HepG2 (cell line): Measurements from ENCODE around the gene PTPN18. TPM values are rescaled to one million over a fixed set of nuclear protein-coding genes. Genes with fewer than 3 reads are reported as not detected.
A peak's percentile ranks its signal among the peaks of the same experiment; 100 is the strongest.

Source experiments
- ASH2L ChIP-seq: fragments of 300-600, 200-600 bp; sonication (generic); IDR thresholded peaks from 2 replicates; pipeline ENCODE4 v1.7.0; 2017; ENCODE audit warnings: low read depth, mild to moderate bottlenecking, moderate library complexity, mixed read lengths, low read length; ENCODE audit not compliant: insufficient read length
- BORCS8-MEF2B ChIP-seq: sonication (generic); formaldehyde crosslinking; IDR thresholded peaks from 2 replicates; pipeline ENCODE4 v1.8.0; 2022; ENCODE audit warnings: mild to moderate bottlenecking, missing genetic modification reagents
- DDIT3 ChIP-seq: sonication (generic); formaldehyde crosslinking; IDR thresholded peaks from 2 replicates; pipeline ENCODE4 v1.4.0; 2020; ENCODE audit warnings: mild to moderate bottlenecking, missing genetic modification reagents
- ETS1 ChIP-seq: sonication (generic); formaldehyde crosslinking; IDR thresholded peaks from 2 replicates; pipeline ENCODE4 v1.4.0; 2020; ENCODE audit warnings: missing genetic modification reagents
- FOXO1 ChIP-seq: sonication (generic); formaldehyde crosslinking; IDR thresholded peaks from 2 replicates; pipeline ENCODE4 v1.4.0; 2020; ENCODE audit warnings: missing genetic modification reagents
- GATAD2A ChIP-seq: IDR thresholded peaks from 2 replicates; pipeline ENCODE4 v1.6.1; 2016
- GPN1 ChIP-seq: sonication (generic); formaldehyde crosslinking; IDR thresholded peaks from 2 replicates; pipeline ENCODE4 v1.5.1; 2020; ENCODE audit warnings: missing genetic modification reagents, borderline replicate concordance
- KDM6A ChIP-seq: IDR thresholded peaks from 2 replicates; pipeline ENCODE4 v1.6.1; 2016; ENCODE audit warnings: low read depth
- KMT2A ChIP-seq: sonication (generic); formaldehyde crosslinking; IDR thresholded peaks from 2 replicates; pipeline ENCODE4 v1.4.0; 2020; ENCODE audit warnings: missing genetic modification reagents
- MTA3 ChIP-seq: sonication (generic); formaldehyde crosslinking; IDR thresholded peaks from 2 replicates; pipeline ENCODE4 v1.4.0; 2020; ENCODE audit warnings: missing genetic modification reagents
- NR2F6 ChIP-seq, 2 experiments: IDR thresholded peaks; 2 replicates each; pipeline ENCODE4 v1.6.1; 2016; ENCODE audit warnings: antibody characterized with exemption in 1 of 2, mild to moderate bottlenecking in 1 of 2
- POLR2G ChIP-seq: fragments of 200-400 bp; formaldehyde crosslinking; IDR thresholded peaks from 2 replicates; pipeline ENCODE4 v1.6.1; 2018; ENCODE audit warnings: mild to moderate bottlenecking, low read depth, low read length, moderate library complexity
- RFX3 ChIP-seq: IDR thresholded peaks from 2 replicates; pipeline ENCODE4 v1.6.1; 2016; ENCODE audit warnings: missing biosample characterization, missing genetic modification reagents
- SKI ChIP-seq: fragments of 450-650 bp; IDR thresholded peaks from one replicate; pipeline ENCODE4 v1.6.1; 2018; ENCODE audit warnings: mild to moderate bottlenecking; ENCODE audit not compliant: partially characterized antibody
- STAT5B ChIP-seq: sonication (generic); formaldehyde crosslinking; IDR thresholded peaks from 2 replicates; pipeline ENCODE4 v1.4.0; 2020; ENCODE audit warnings: missing genetic modification reagents
- TCF12 ChIP-seq, 2 experiments: fragments of 450-650 bp in 1 of 2; sonication (generic) in 1 of 2; formaldehyde crosslinking in 1 of 2; IDR thresholded peaks; 2 replicates each; pipeline versions ENCODE4 v1.6.1 to v1.8.0; 2017 to 2022; ENCODE audit warnings: antibody characterized with exemption in 1 of 2, mild to moderate bottlenecking in 1 of 2, missing genetic modification reagents in 1 of 2, moderate library complexity in 1 of 2
- TFE3 ChIP-seq: IDR thresholded peaks from 2 replicates; pipeline ENCODE4 v1.6.1; 2016
- ZC3H4 ChIP-seq: sonication (generic); formaldehyde crosslinking; IDR thresholded peaks from 2 replicates; pipeline ENCODE4 v1.4.0; 2020; ENCODE audit warnings: missing genetic modification reagents, borderline replicate concordance
- ZFP91 ChIP-seq: sonication (generic); formaldehyde crosslinking; IDR thresholded peaks from 2 replicates; pipeline ENCODE4 v1.9.0; 2022; ENCODE audit warnings: missing genetic modification reagents, mild to moderate bottlenecking, borderline replicate concordance
- ZNF10 ChIP-seq: sonication (generic); formaldehyde crosslinking; IDR thresholded peaks from 2 replicates; pipeline ENCODE4 v1.4.0; 2020; ENCODE audit warnings: mild to moderate bottlenecking, low read depth, missing genetic modification reagents, borderline replicate concordance
- ZNF362 ChIP-seq: sonication (generic); formaldehyde crosslinking; IDR thresholded peaks from 2 replicates; pipeline ENCODE4 v1.4.0; 2020; ENCODE audit warnings: missing genetic modification reagents, mild to moderate bottlenecking, borderline replicate concordance
- ZNF510 ChIP-seq: sonication (generic); formaldehyde crosslinking; IDR thresholded peaks from 2 replicates; pipeline ENCODE4 v1.4.0; 2020; ENCODE audit warnings: low read depth, mild to moderate bottlenecking, missing genetic modification reagents
- ZNF543 ChIP-seq: sonication (generic); formaldehyde crosslinking; IDR thresholded peaks from 2 replicates; pipeline ENCODE4 v1.4.0; 2020; ENCODE audit warnings: mild to moderate bottlenecking, missing genetic modification reagents
- ZNF576 ChIP-seq: sonication (generic); formaldehyde crosslinking; IDR thresholded peaks from 2 replicates; pipeline ENCODE4 v1.4.0; 2020; ENCODE audit warnings: mild to moderate bottlenecking, missing genetic modification reagents
- ZNF607 ChIP-seq: sonication (generic); formaldehyde crosslinking; IDR thresholded peaks from 2 replicates; pipeline ENCODE4 v1.5.1; 2020; ENCODE audit warnings: missing genetic modification reagents, mild to moderate bottlenecking, borderline replicate concordance
- polyA plus RNA-seq, 8 experiments: library from polyadenylated mRNA; depleted of rRNA in 3 of 8; stranded (reverse) in 7 of 8; unstranded in 1 of 8; fragments of >200 nt; fragmentation: Illumina TruSeq in 4 of 8; extraction: Trizol in 4 of 8; gene quantifications; 2 replicates each; pipeline versions ENCODE4 v1.2.1 to v1.2.3, GENCODE V29; 2011 to 2016; ENCODE audit warnings: low read depth in 4 of 8, missing spikeins in 1 of 8, mixed read lengths in 1 of 8; ENCODE audit not compliant: insufficient read depth in 1 of 8
- total RNA-seq, 5 experiments: library from RNA; depleted of rRNA; stranded (reverse); fragments of >200 nt; fragmentation: Illumina TruSeq; extraction: Trizol; gene quantifications; 2 replicates each; pipeline ENCODE4 v1.2.3, GENCODE V29; 2016; ENCODE audit warnings: low read depth in 1 of 5

Gene PTPN18
- total and polyA plus RNA-seq, 2 of the 13 experiments (the other 11 are each of a cell fraction or from before 2014, with no cell fraction given): 14.8 to 39.6 TPM

GRCh38 chr2:130342020-130342532 is 13.8 kb upstream of the PTPN18 start (continued):
- TF ChIP-seq ZNF576 (CRISPR knock-in tag): no peak
- TF ChIP-seq ZFP91: peak; percentile 69
- no peak for TF ChIP-seq ZC3H4 (CRISPR knock-in tag)
- TF ChIP-seq GATAD2A (CRISPR knock-in tag): no peak; the same call in 1 of the 2 replicates
- TF ChIP-seq ZNF607 (CRISPR knock-in tag): 0 out of 2 replicates have a peak, but pooled peaks have one; percentile 27
- TF ChIP-seq NR2F6 (IDR thresholded peaks at IDR 0.05): 0 out of 2 replicates have a peak, but pooled peaks have one; percentile 19
- peak; percentile 14 for TF ChIP-seq NR2F6 (CRISPR knock-in tag; IDR thresholded peaks at IDR 0.05)
- TF ChIP-seq ZNF510: no peak
- no peak for TF ChIP-seq ASH2L
- no peak for TF ChIP-seq GPN1 (CRISPR knock-in tag)
- TF ChIP-seq ZNF543 (CRISPR knock-in tag): 0 out of 2 replicates have a peak, but pooled peaks have one; percentile 6
- no peak for TF ChIP-seq ZNF10 (CRISPR knock-in tag)
- TF ChIP-seq MTA3: no peak
- TF ChIP-seq DDIT3 (CRISPR knock-in tag): no peak
- TF ChIP-seq BORCS8-MEF2B (CRISPR knock-in tag): no peak; the same call in 1 of the 2 replicates
- TF ChIP-seq TCF12 (IDR thresholded peaks at IDR 0.05): no peak
- no peak for TF ChIP-seq TCF12 (CRISPR knock-in tag; IDR thresholded peaks at IDR 0.05)
- TF ChIP-seq TFE3 (CRISPR knock-in tag): no peak; the same call in 1 of the 2 replicates
- no peak for TF ChIP-seq ZNF362 (CRISPR knock-in tag)
- TF ChIP-seq STAT5B (CRISPR knock-in tag): no peak
- peak; percentile 73; the same call in 1 of the 2 replicates for TF ChIP-seq POLR2G
- TF ChIP-seq KDM6A (CRISPR knock-in tag): no peak
- no peak for TF ChIP-seq SKI
- no peak for TF ChIP-seq KMT2A (CRISPR knock-in tag)
- TF ChIP-seq ETS1 (CRISPR knock-in tag): no peak
- TF ChIP-seq RFX3 (CRISPR knock-in tag): no peak
- TF ChIP-seq FOXO1: no peak
